Measurements from ENCODE around the gene DPP6.
"Not testable (repeated sequence)": the region's sequence is repeated elsewhere in the genome, so short reads cannot be mapped to it uniquely, and the experiment has no call there.

DNA sequence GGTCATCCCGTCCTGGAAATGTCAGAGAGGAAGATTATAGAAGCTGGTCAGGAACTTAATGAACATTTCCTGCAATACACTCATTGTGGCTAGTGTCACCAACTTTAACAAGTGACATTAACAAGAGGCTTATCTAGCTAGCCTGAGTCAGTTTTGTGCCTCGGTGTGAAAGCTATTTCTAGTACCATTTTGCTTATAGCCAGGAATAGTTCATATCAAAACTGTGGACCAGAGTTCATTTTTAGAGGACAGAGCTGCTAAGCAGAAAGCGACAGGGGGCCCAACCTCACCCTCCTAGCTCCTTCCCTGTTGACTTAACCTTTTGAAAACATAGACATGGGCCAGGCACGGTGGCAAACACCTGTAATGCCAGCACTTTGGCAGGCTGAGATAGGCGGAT is 76.9 kb downstream of the DPP6 start:
- TF ChIP-seq, protein P1, sequence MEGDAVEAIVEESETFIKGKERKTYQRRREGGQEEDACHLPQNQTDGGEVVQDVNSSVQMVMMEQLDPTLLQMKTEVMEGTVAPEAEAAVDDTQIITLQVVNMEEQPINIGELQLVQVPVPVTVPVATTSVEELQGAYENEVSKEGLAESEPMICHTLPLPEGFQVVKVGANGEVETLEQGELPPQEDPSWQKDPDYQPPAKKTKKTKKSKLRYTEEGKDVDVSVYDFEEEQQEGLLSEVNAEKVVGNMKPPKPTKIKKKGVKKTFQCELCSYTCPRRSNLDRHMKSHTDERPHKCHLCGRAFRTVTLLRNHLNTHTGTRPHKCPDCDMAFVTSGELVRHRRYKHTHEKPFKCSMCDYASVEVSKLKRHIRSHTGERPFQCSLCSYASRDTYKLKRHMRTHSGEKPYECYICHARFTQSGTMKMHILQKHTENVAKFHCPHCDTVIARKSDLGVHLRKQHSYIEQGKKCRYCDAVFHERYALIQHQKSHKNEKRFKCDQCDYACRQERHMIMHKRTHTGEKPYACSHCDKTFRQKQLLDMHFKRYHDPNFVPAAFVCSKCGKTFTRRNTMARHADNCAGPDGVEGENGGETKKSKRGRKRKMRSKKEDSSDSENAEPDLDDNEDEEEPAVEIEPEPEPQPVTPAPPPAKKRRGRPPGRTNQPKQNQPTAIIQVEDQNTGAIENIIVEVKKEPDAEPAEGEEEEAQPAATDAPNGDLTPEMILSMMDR (IDR thresholded peaks at IDR 0.05 in 4 of 5, conservative IDR thresholded peaks at IDR 0.05 in 1 of 5), result not testable (repeated sequence)
- not testable (repeated sequence) for TF ChIP-seq POLR2A (IDR thresholded peaks at IDR 0.05)
